ENCODE results near the gene SLC2A5.
"Not testable (repeated sequence)": the region's sequence is repeated elsewhere in the genome, so short reads cannot be mapped to it uniquely, and the experiment has no call there.

- not testable (repeated sequence) for TF ChIP-seq YY1 (IDR thresholded peaks at IDR 0.05; ENCODE audit: insufficient read depth, insufficient read length); SUZ12 (IDR thresholded peaks at IDR 0.05; ENCODE audit: extremely low read depth, insufficient read depth, insufficient read length)
Measured at GRCh38 chr1:9093996-9094595, 24.7 kb upstream of the SLC2A5 start.
